NCI-H187 treated with DMSO at 0.1 percent for 48 hours (cell line): ENCODE measurements around the gene CHCHD3.
"Not testable (repeated sequence)": the region's sequence is repeated elsewhere in the genome, so short reads cannot be mapped to it uniquely, and the experiment has no call there.

Source experiments
- DNase-seq: peaks from one replicate; lab custom pipeline; 2025; lab: John Stamatoyannopoulos, UW

CHCHD3 gene

GRCh38 chr7:133044722-133045473, 37.0 kb downstream of the CHCHD3 start:
- no peak for DNase-seq

GRCh38 chr7:133040674-133041073, 41.2 kb downstream of the CHCHD3 start:
- peak; percentile 20 for DNase-seq

GRCh38 chr7:133040178-133040577, 41.7 kb downstream of the CHCHD3 start:
- no peak for DNase-seq

GRCh38 chr7:133039614-133040013, 42.3 kb downstream of the CHCHD3 start:
- no peak for DNase-seq

- no peak for DNase-seq
Observed at GRCh38 chr7:133036289-133036688, 45.6 kb downstream of the CHCHD3 start.

- DNase-seq, result not testable (repeated sequence)
Observed at GRCh38 chr7:133035240-133035639, 46.6 kb downstream of the CHCHD3 start.

GRCh38 chr7:133030346-133030745, 51.5 kb downstream of the CHCHD3 start:
- DNase-seq, result no peak

GRCh38 chr7:133029463-133029862, 52.4 kb downstream of the CHCHD3 start:
- DNase-seq, result no peak

GRCh38 chr7:133027397-133027796, 54.5 kb downstream of the CHCHD3 start:
- no peak for DNase-seq

GRCh38 chr7:133026210-133026859, 55.6 kb downstream of the CHCHD3 start:
- DNase-seq, result no peak

GRCh38 chr7:133025056-133025455, 56.8 kb downstream of the CHCHD3 start:
- DNase-seq, result no peak

- DNase-seq, result no peak
Observed at GRCh38 chr7:133024596-133024995, 57.3 kb downstream of the CHCHD3 start.

- DNase-seq, result no peak
Observed at GRCh38 chr7:133023370-133024071, 58.4 kb downstream of the CHCHD3 start.

- DNase-seq, result no peak
Observed at GRCh38 chr7:133022661-133023060, 59.2 kb downstream of the CHCHD3 start.

GRCh38 chr7:133021196-133021595, 60.7 kb downstream of the CHCHD3 start:
- no peak for DNase-seq

GRCh38 chr7:133020496-133020895, 61.4 kb downstream of the CHCHD3 start:
- DNase-seq, result no peak

- DNase-seq, result no peak
Observed at GRCh38 chr7:133019590-133019989, 62.3 kb downstream of the CHCHD3 start.

- DNase-seq, result no peak
Observed at GRCh38 chr7:133016604-133017003, 65.3 kb downstream of the CHCHD3 start.

GRCh38 chr7:133015888-133016287, 66.0 kb downstream of the CHCHD3 start:
- no peak for DNase-seq

GRCh38 chr7:133011746-133012145, 70.1 kb downstream of the CHCHD3 start:
- no peak for DNase-seq

GRCh38 chr7:133009426-133010252, 72.3 kb downstream of the CHCHD3 start:
- no peak for DNase-seq

- no peak for DNase-seq
Observed at GRCh38 chr7:133007961-133008360, 73.9 kb downstream of the CHCHD3 start.
